Right lobe of liver (tissue), 4 donors: Measurements from ENCODE around the gene FCN3.

ENCODE experiments used
- POLR2A ChIP-seq: fragments of 450-650 bp; IDR thresholded peaks from one replicate; pipeline ENCODE4 v1.6.1; 2017; ENCODE audit warnings: antibody characterized with exemption, mild to moderate bottlenecking
- TF ChIP-seq, protein P1 (sequence below), 4 donors: fragments of 200-600 bp in 3 of 4; fragments of 450-650 bp in 1 of 4; IDR thresholded peaks; one replicate each; pipeline versions ENCODE4 v1.5.1 to v1.8.0; 2016 to 2022; ENCODE audit warnings: antibody characterized with exemption in 4 of 4, mild to moderate bottlenecking in 2 of 4
- donor health status: DM: no; HTN: no; CAD: no.
- donor health status: DM: no; HTN: no; CAD: no.
- donor health status: DM: no; HTN: yes; CAD: no.

DNA sequence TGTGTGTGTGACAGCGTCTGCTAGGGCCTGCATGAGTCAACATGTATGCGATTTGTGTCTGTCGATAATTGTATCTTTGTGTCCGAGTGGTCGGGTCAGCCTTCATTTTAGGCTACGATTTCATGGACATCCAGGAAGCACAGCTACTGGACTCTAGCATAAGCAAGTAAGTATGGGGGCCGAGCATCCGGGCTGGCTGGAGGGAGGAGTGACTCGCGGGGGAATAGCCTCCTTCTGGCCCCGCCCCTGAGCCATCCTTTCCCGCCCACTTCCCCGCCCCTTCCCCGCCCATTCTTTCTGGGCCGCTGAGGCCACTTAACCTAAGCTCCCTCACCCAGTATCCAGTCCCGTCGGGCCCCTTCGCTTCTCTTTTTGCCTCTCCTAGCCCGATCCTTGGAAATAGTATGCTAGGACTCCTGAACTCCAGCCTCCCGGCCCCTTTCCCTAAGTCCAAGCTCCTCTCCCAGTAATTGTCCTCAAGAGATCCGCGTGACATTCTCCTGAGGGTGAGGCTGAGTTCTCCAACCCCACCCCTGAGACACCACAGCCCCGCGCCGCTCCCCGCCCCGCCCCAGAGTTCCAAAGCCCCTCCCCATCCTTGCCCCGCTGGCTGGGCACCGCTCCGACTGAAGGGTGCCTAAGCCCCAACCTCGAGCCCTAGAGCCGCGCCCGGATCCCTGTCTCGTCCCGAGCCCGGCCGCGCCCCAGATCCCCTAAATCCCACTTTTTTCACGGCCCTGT, 9.1 kb downstream of the FCN3 start:
- TF ChIP-seq, protein P1, sequence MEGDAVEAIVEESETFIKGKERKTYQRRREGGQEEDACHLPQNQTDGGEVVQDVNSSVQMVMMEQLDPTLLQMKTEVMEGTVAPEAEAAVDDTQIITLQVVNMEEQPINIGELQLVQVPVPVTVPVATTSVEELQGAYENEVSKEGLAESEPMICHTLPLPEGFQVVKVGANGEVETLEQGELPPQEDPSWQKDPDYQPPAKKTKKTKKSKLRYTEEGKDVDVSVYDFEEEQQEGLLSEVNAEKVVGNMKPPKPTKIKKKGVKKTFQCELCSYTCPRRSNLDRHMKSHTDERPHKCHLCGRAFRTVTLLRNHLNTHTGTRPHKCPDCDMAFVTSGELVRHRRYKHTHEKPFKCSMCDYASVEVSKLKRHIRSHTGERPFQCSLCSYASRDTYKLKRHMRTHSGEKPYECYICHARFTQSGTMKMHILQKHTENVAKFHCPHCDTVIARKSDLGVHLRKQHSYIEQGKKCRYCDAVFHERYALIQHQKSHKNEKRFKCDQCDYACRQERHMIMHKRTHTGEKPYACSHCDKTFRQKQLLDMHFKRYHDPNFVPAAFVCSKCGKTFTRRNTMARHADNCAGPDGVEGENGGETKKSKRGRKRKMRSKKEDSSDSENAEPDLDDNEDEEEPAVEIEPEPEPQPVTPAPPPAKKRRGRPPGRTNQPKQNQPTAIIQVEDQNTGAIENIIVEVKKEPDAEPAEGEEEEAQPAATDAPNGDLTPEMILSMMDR (IDR thresholded peaks at IDR 0.05): no peak
- TF ChIP-seq POLR2A: peak; percentile 46
